Panc1 (cell line): ENCODE data around the gene FAM107A. TPM values are rescaled to one million over a fixed set of nuclear protein-coding genes. Genes with fewer than 3 reads are reported as not detected.

ENCODE experiments used
- ATAC-seq: fragments of 200-7000 bp; cut with Tn5 transposase; 2 replicates; pipeline ENCODE4 v1.9.1; 2020; ENCODE audit warnings: mild to moderate bottlenecking, moderate library complexity
- BruUV-seq: library from RNA; stranded (reverse); fragments of 400-500 nt; replicated peaks from 2 replicates; lab custom pipeline; 2021; lab: Mats Ljungman, UMichigan
- CTCF ChIA-PET: fragments of 300-600 bp; sonication (Branson Sonifier 250); formaldehyde crosslinking; loops from one replicate; lab custom pipeline; 2022; ENCODE audit warnings: antibody characterized with exemption; lab: Charles Lee
- POLR2A ChIA-PET: fragments of 300-600 bp; sonication (Branson Sonifier 250); formaldehyde crosslinking; loops from one replicate; lab custom pipeline; 2022; ENCODE audit warnings: antibody characterized with exemption; lab: Charles Lee
- DNase-seq: peaks from one replicate; pipeline ENCODE4 v3.0.0-alpha.2; 2010; ENCODE audit warnings: low read depth, low spot score
- H3K27ac ChIP-seq: 2 replicates; pipeline ENCODE4 v1.5.1; 2011; ENCODE audit warnings: mild to moderate bottlenecking, low read length, inconsistent platforms
- H3K27me3 ChIP-seq: fragments of 200-500 bp; sonication (Bioruptor generic); 2 replicates; pipeline ENCODE4 v1.6.0; 2014; ENCODE audit warnings: low read length, inconsistent platforms; ENCODE audit not compliant: control insufficient read depth, insufficient read depth
- H3K36me3 ChIP-seq: fragments of 200-500 bp; sonication (Bioruptor generic); 2 replicates; pipeline ENCODE4 v1.5.1; 2014; ENCODE audit warnings: inconsistent platforms, mild to moderate bottlenecking, low read length, moderate library complexity; ENCODE audit not compliant: control insufficient read depth, insufficient read depth
- H3K4me1 ChIP-seq: 2 replicates; pipeline ENCODE4 v1.5.1; 2011; ENCODE audit warnings: inconsistent platforms, mild to moderate bottlenecking, low read length, moderate library complexity; ENCODE audit not compliant: control insufficient read depth, insufficient read depth
- H3K4me3 ChIP-seq, 2 experiments: 2 replicates each; pipeline ENCODE4 v1.5.1; 2011 to 2012; ENCODE audit warnings: low read depth in 2 of 2, low read length in 2 of 2, mild to moderate bottlenecking in 2 of 2, inconsistent platforms in 1 of 2, moderate library complexity in 1 of 2
- H3K9me3 ChIP-seq: fragments of 200-500 bp; sonication (Bioruptor generic); 2 replicates; pipeline ENCODE4 v1.5.1; 2014; ENCODE audit warnings: low read depth, mild to moderate bottlenecking, inconsistent platforms, low read length, moderate library complexity; ENCODE audit not compliant: control insufficient read depth, insufficient read depth
- CTCF ChIP-seq: fragments of 450-650 bp; IDR thresholded peaks from 2 replicates; pipeline ENCODE4 v1.5.1; 2017; ENCODE audit warnings: mild to moderate bottlenecking
- POLR2AphosphoS5 ChIP-seq: IDR thresholded peaks from 2 replicates; pipeline ENCODE4 v1.6.1; 2012; ENCODE audit warnings: mild to moderate bottlenecking, low read depth, low read length, moderate library complexity
- REST ChIP-seq, 2 experiments: IDR thresholded peaks; 2 replicates each; pipeline ENCODE4 v1.6.1; 2011 to 2012; ENCODE audit warnings: low read depth in 2 of 2, control low read depth in 1 of 2, low read length in 1 of 2, mild to moderate bottlenecking in 1 of 2, moderate library complexity in 1 of 2; ENCODE audit not compliant: insufficient read depth in 1 of 2
- SIN3A ChIP-seq: IDR thresholded peaks from 2 replicates; pipeline ENCODE4 v1.6.1; 2012; ENCODE audit warnings: low read depth, mild to moderate bottlenecking, low read length, moderate library complexity, borderline replicate concordance; ENCODE audit not compliant: insufficient read depth
- TCF7L2 ChIP-seq: IDR thresholded peaks from 2 replicates; pipeline ENCODE4 v1.6.1; 2011; ENCODE audit warnings: mild to moderate bottlenecking, low read depth, low read length, inconsistent platforms
- in situ Hi-C: cut with HindIII; loops from 2 replicates; pipeline ENCODE4 v1.10.0; 2016; ENCODE audit warnings: low sequenced_read_pairs, low pct_unique_long_range_greater_than_20kb
- intact Hi-C: fragments of 100-400 bp; cut with micrococcal nuclease; formaldehyde crosslinking; loops from one replicate; pipeline ENCODE4 v1.10.0; 2022; ENCODE audit not compliant: unreplicated experiment
- total RNA-seq: library from RNA; stranded (reverse); gene quantifications from one replicate; pipeline ENCODE4 v1.2.1, GENCODE V29; 2021; ENCODE audit not compliant: unreplicated experiment

The FAM107A gene
- total RNA-seq, 1 experiment from 2014 or later, result 0.08 TPM

- BruUV-seq, result no TSS peak
- TF ChIP-seq SIN3A (no peak), TCF7L2 (no peak), CTCF (no peak; the same call in 1 of the 2 replicates), POLR2AphosphoS5 (no peak), REST (IDR thresholded peaks at IDR 0.05; ENCODE audit: insufficient read depth in 1 of 2, low read depth in 2 of 2, low read length in 1 of 2) (no peak)
- intact Hi-C loops, result no loop called here
- ChIA-PET POLR2A (interaction anchor here (0.5 kb wide), 1 partner anchor 48 kb away, joined by 3 read pairs; no protein-coding TSS in a partner anchor), CTCF (interaction anchor here (0.6 kb wide), 1 partner anchor 117 kb away, joined by 3 read pairs; no protein-coding TSS in a partner anchor)
- Histone ChIP-seq H3K36me3 (no peaks in the 10 kb centered on the region), H3K27me3 (no peaks in the 10 kb centered on the region), H3K4me3 (no peak overlapping the region), H3K27ac (peak overlapping the region; percentile 10; the same call in 1 of the 2 replicates), H3K9me3 (no peaks in the 10 kb centered on the region), H3K4me1 (peaks cover 24% of the 10 kb centered on the region)
- DNase-seq, result no peak
- in situ Hi-C loops, result no loop called here
- no peak for ATAC-seq
Observed at GRCh38 chr3:58531956-58532355, 45.2 kb downstream of the FAM107A start.

GRCh38 chr3:58531555-58531954 is 45.6 kb downstream of the FAM107A start:
- TF ChIP-seq CTCF, result 0 out of 2 replicates have a peak, but pooled peaks have one; percentile 4
- no peak for TF ChIP-seq POLR2AphosphoS5
- Histone ChIP-seq H3K9me3 (no peaks in the 10 kb centered on the region), H3K4me1 (peaks cover 25% of the 10 kb centered on the region), H3K4me3 (no peak overlapping the region), H3K36me3 (no peaks in the 10 kb centered on the region), H3K27me3 (no peaks in the 10 kb centered on the region), H3K27ac (no peak overlapping the region)
- in situ Hi-C loops (no loop called here), intact Hi-C loops (no loop called here)
- CTCF ChIA-PET, result interaction anchor here (0.6 kb wide), 1 partner anchor 117 kb away, joined by 3 read pairs; no protein-coding TSS in a partner anchor
- DNase-seq (no peak), ATAC-seq (no peak)
- no TSS peak for BruUV-seq
- POLR2A ChIA-PET, result interaction anchor here (0.5 kb wide), 1 partner anchor 47 kb away, joined by 3 read pairs; no protein-coding TSS in a partner anchor
